HepG2 (cell line): ENCODE data around the gene YBX2. TPM values are rescaled to one million over a fixed set of nuclear protein-coding genes. Genes with fewer than 3 reads are reported as not detected.
A peak's percentile ranks its signal among the peaks of the same experiment; 100 is the strongest.

Experiments used
- GATAD1 ChIP-seq: IDR thresholded peaks from 2 replicates; pipeline ENCODE4 v1.6.1; 2016; ENCODE audit warnings: missing genetic modification reagents, missing compliant biosample characterization
- NCOA2 ChIP-seq: sonication (generic); formaldehyde crosslinking; IDR thresholded peaks from 2 replicates; pipeline ENCODE4 v1.8.0; 2022; ENCODE audit warnings: inconsistent platforms
- NFE2L1 ChIP-seq: sonication (generic); formaldehyde crosslinking; IDR thresholded peaks from 2 replicates; pipeline ENCODE4 v1.4.0; 2020; ENCODE audit warnings: missing genetic modification reagents, mild to moderate bottlenecking, borderline replicate concordance
- RELA ChIP-seq: sonication (generic); formaldehyde crosslinking; IDR thresholded peaks from 2 replicates; pipeline ENCODE4 v1.4.0; 2020; ENCODE audit warnings: missing genetic modification reagents
- SALL1 ChIP-seq: sonication (generic); formaldehyde crosslinking; IDR thresholded peaks from 2 replicates; pipeline ENCODE4 v1.8.0; 2022; ENCODE audit warnings: mild to moderate bottlenecking, missing genetic modification reagents
- SNAPC4 ChIP-seq: sonication (generic); formaldehyde crosslinking; IDR thresholded peaks from 2 replicates; pipeline ENCODE4 v1.4.0; 2020; ENCODE audit warnings: mild to moderate bottlenecking, missing genetic modification reagents
- TARDBP ChIP-seq: sonication (generic); formaldehyde crosslinking; IDR thresholded peaks from 2 replicates; pipeline ENCODE4 v1.8.0; 2022; ENCODE audit warnings: mild to moderate bottlenecking, missing genetic modification reagents
- ZKSCAN8 ChIP-seq: IDR thresholded peaks from 2 replicates; pipeline ENCODE4 v1.6.1; 2016; ENCODE audit warnings: borderline replicate concordance, missing genetic modification reagents, missing compliant biosample characterization
- ZNF281 ChIP-seq: sonication (generic); formaldehyde crosslinking; IDR thresholded peaks from 2 replicates; pipeline ENCODE4 v1.4.0; 2020; ENCODE audit warnings: missing genetic modification reagents, borderline replicate concordance
- ZNF431 ChIP-seq: sonication (generic); formaldehyde crosslinking; IDR thresholded peaks from 2 replicates; pipeline ENCODE4 v1.9.0; 2022; ENCODE audit warnings: missing genetic modification reagents, low read depth, mild to moderate bottlenecking, borderline replicate concordance
- ZNF496 ChIP-seq: sonication (generic); formaldehyde crosslinking; IDR thresholded peaks from 2 replicates; pipeline ENCODE4 v1.8.1; 2023; ENCODE audit warnings: mild to moderate bottlenecking, moderate library complexity, missing genetic modification reagents; ENCODE audit not compliant: insufficient replicate concordance
- ZNF562 ChIP-seq: sonication (generic); formaldehyde crosslinking; IDR thresholded peaks from 2 replicates; pipeline ENCODE4 v1.8.0; 2022; ENCODE audit warnings: missing genetic modification reagents, borderline replicate concordance
- ZNF580 ChIP-seq: IDR thresholded peaks from 2 replicates; pipeline ENCODE4 v1.6.1; 2016; ENCODE audit warnings: low read depth, borderline replicate concordance
- ZNF615 ChIP-seq: sonication (generic); formaldehyde crosslinking; IDR thresholded peaks from 2 replicates; pipeline ENCODE4 v1.5.0; 2020; ENCODE audit warnings: mild to moderate bottlenecking, missing genetic modification reagents, borderline replicate concordance
- ZSCAN22 ChIP-seq: sonication (generic); formaldehyde crosslinking; IDR thresholded peaks from 2 replicates; pipeline ENCODE4 v1.4.0; 2020; ENCODE audit warnings: mild to moderate bottlenecking, missing genetic modification reagents
- ZXDC ChIP-seq: sonication (generic); formaldehyde crosslinking; IDR thresholded peaks from 2 replicates; pipeline ENCODE4 v1.5.0; 2020; ENCODE audit warnings: mild to moderate bottlenecking, missing genetic modification reagents
- polyA plus RNA-seq, 8 experiments: library from polyadenylated mRNA; depleted of rRNA in 3 of 8; stranded (reverse) in 7 of 8; unstranded in 1 of 8; fragments of >200 nt; fragmentation: Illumina TruSeq in 4 of 8; extraction: Trizol in 4 of 8; gene quantifications; 2 replicates each; pipeline versions ENCODE4 v1.2.1 to v1.2.3, GENCODE V29; 2011 to 2016; ENCODE audit warnings: low read depth in 4 of 8, missing spikeins in 1 of 8, mixed read lengths in 1 of 8; ENCODE audit not compliant: insufficient read depth in 1 of 8
- total RNA-seq, 5 experiments: library from RNA; depleted of rRNA; stranded (reverse); fragments of >200 nt; fragmentation: Illumina TruSeq; extraction: Trizol; gene quantifications; 2 replicates each; pipeline ENCODE4 v1.2.3, GENCODE V29; 2016; ENCODE audit warnings: low read depth in 1 of 5

YBX2 gene
- total and polyA plus RNA-seq, 2 of the 13 experiments (the other 11 are each of a cell fraction or from before 2014, with no cell fraction given), result 0.12 to 0.22 TPM

- TF ChIP-seq NFE2L1 (no peak), ZNF281 (no peak), ZNF615 (CRISPR knock-in tag) (no peak; the same call in 1 of the 2 replicates), ZKSCAN8 (CRISPR knock-in tag) (no peak), ZSCAN22 (no peak), ZNF496 (CRISPR knock-in tag) (no peak), RELA (CRISPR knock-in tag) (0 out of 2 replicates have a peak, but pooled peaks have one; percentile 35), ZNF562 (CRISPR knock-in tag) (no peak), GATAD1 (CRISPR knock-in tag) (peak; percentile 61), SALL1 (CRISPR knock-in tag) (peak; percentile 75), ZXDC (CRISPR knock-in tag) (no peak; the same call in 1 of the 2 replicates), ZNF580 (CRISPR knock-in tag) (peak; percentile 39; the same call in 1 of the 2 replicates), NCOA2 (peak; percentile 37; the same call in 1 of the 2 replicates), SNAPC4 (CRISPR knock-in tag) (peak; percentile 51; the same call in 1 of the 2 replicates), ZNF431 (CRISPR knock-in tag) (0 out of 2 replicates have a peak, but pooled peaks have one; percentile 23), TARDBP (CRISPR knock-in tag) (0 out of 2 replicates have a peak, but pooled peaks have one; percentile 59)
Measured at GRCh38 chr17:7280519-7281073, 13.8 kb downstream of the YBX2 start (continued).
